Smooth muscle cell (in vitro differentiated cells): ENCODE measurements around the gene EFHC1. TPM values are rescaled to one million over a fixed set of nuclear protein-coding genes. Genes with fewer than 3 reads are reported as not detected.

ENCODE experiments used
- DNase-seq: peaks from one replicate; lab custom pipeline; 2025; ENCODE audit not compliant: unreplicated experiment; lab: John Stamatoyannopoulos, UW
- H2AFZ ChIP-seq: fragments of 200-600 bp; sonication (generic); 2 replicates; pipeline ENCODE4 v1.6.0; 2016; ENCODE audit warnings: antibody characterized with exemption, low read depth, mild to moderate bottlenecking
- H3F3A ChIP-seq: fragments of 200-600 bp; sonication (generic); 2 replicates; pipeline ENCODE4 v1.6.0; 2017; ENCODE audit warnings: antibody characterized with exemption, low read depth
- H3K27ac ChIP-seq: fragments of 200-600 bp; sonication (generic); 2 replicates; pipeline ENCODE4 v1.5.1; 2016; ENCODE audit warnings: low read depth, mild to moderate bottlenecking
- H3K27me3 ChIP-seq: fragments of 200-600 bp; sonication (generic); 2 replicates; pipeline ENCODE4 v1.6.1; 2016; ENCODE audit warnings: low read depth, mild to moderate bottlenecking
- H3K36me3 ChIP-seq: fragments of 200-600 bp; sonication (generic); 2 replicates; pipeline ENCODE4 v1.5.1; 2016; ENCODE audit warnings: low read depth
- H3K4me1 ChIP-seq: fragments of 200-600 bp; sonication (generic); 2 replicates; pipeline ENCODE4 v1.5.1; 2016; ENCODE audit warnings: low read depth
- H3K4me2 ChIP-seq: fragments of 200-600 bp; sonication (generic); 2 replicates; pipeline ENCODE4 v1.6.0; 2016; ENCODE audit warnings: mild to moderate bottlenecking
- H3K4me3 ChIP-seq: fragments of 200-600 bp; sonication (generic); 2 replicates; pipeline ENCODE4 v1.5.1; 2016; ENCODE audit warnings: mild to moderate bottlenecking
- H3K79me2 ChIP-seq: fragments of 200-600 bp; sonication (generic); 2 replicates; pipeline ENCODE4 v1.6.0; 2016; ENCODE audit warnings: low read depth, mild to moderate bottlenecking
- H3K9ac ChIP-seq: fragments of 200-600 bp; sonication (generic); 2 replicates; pipeline ENCODE4 v1.6.0; 2016; ENCODE audit warnings: low read depth
- H3K9me3 ChIP-seq: fragments of 200-600 bp; sonication (generic); replicated peaks from 2 replicates; pipeline ENCODE4 v1.5.1; 2016; ENCODE audit warnings: low read depth
- H4K20me1 ChIP-seq: fragments of 200-600 bp; sonication (generic); 2 replicates; pipeline ENCODE4 v1.6.0; 2016; ENCODE audit warnings: low read depth
- CTCF ChIP-seq: fragments of 200-600 bp; sonication (generic); IDR thresholded peaks from 2 replicates; pipeline ENCODE4 v1.5.1; 2017; ENCODE audit warnings: borderline replicate concordance, mild to moderate bottlenecking, antibody characterized with exemption; ENCODE audit not compliant: insufficient read depth, poor library complexity, severe bottlenecking
- WGBS: methylation state at CpG from one replicate; pipeline ENCODE4 v1.1.7; 2016; ENCODE audit warnings: low lambda C conversion rate; 5-methylcytosine and 5-hydroxymethylcytosine counted together
- polyA plus RNA-seq: library from polyadenylated mRNA; unstranded; fragments of >200 nt; fragmentation: Nextera tagmentation; extraction: Ambion mirVana; gene quantifications from 2 replicates; pipeline ENCODE4 v1.2.1, GENCODE V29; 2016
- total RNA-seq: library from RNA; depleted of rRNA; stranded (reverse); fragments of >200 nt; gene quantifications from 2 replicates; pipeline ENCODE4 v1.2.3, GENCODE V29; 2014

EFHC1 gene
- total and polyA plus RNA-seq, 2 experiments from 2014 or later = 11.0 to 25.9 TPM

DNA sequence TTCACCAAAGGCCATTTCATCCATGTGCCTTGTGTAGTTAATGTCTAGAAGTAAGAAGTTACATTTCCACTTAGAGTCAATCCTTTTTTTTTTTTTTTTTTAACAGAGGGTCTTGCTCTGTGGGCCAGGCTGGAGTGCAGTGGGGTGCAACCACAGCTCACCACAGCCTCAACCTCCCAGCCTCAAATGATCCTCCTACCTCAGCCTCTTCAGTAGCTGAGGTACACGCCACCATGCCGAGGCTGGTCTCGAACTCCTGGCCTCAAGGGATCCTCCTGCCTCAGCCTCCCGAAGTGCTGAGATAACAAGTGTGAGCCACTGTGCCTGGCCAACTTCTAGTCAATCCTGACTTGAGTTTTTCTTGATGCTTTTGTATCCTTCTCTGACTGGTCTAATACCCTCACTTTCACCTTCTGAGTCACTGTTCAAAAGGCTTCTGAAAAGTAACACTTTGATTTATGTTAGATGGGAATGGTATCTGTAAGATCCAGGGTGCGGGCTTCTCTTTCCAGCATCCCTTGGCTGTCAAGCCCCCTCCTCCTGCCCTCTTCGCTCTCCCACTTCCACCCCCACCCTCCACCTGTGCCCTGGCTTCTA lies 134.6 kb downstream of the EFHC1 start:
- Histone ChIP-seq H3K4me2 (no peak overlapping the region), H3K9me3 (no peaks in the 10 kb centered on the region), H3K4me1 (peaks cover 33% of the 10 kb centered on the region), H3K27ac (no peak overlapping the region), H3K9ac (no peak overlapping the region), H3K36me3 (no peaks in the 10 kb centered on the region), H3K4me3 (no peak overlapping the region), H2AFZ (no peak overlapping the region), H4K20me1 (peaks cover 69% of the 10 kb centered on the region), H3F3A (peaks cover 8% of the 10 kb centered on the region), H3K79me2 (peaks cover 70% of the 10 kb centered on the region), H3K27me3 (no peaks in the 10 kb centered on the region)
- TF ChIP-seq CTCF = no peak
- 100% methylated on average over 5 of the region's 6 CpGs for WGBS
- DNase-seq = no peak

DNA sequence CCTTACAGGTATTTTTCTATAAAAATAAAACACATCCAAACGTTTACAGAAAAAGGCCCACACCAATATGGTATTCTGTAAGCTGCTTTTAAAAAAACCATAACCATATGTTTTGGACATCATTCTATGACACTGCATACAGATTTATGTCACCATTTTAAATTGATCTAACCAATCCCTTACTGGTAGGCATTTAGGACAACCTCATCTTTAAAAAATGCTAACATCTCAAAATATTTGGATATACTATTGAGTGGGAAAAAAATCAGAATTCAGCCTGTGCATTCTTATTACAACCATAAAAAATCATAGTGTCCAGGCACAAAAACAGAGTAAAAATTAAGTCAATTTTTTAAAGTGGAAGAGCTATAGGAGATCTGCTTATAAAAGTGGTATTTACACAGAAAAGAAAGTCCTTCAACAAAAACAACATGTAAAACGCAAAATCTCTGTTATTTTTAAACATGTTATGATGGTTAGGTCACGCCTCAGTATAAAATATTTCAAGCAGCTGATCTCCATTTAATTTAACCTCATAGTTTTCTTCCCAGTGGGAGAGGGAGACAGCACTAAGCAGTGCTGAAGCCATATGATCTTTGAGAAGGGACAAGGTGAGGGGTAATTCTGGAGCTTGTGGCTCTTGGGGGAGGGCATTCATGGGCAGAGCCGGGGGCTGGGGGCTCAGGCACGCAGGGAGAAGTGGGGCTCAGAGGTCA lies 135.5 kb downstream of the EFHC1 start:
- TF ChIP-seq CTCF = no peak
- Histone ChIP-seq H3K9ac (no peak overlapping the region), H3K27me3 (no peaks in the 10 kb centered on the region), H3K36me3 (no peaks in the 10 kb centered on the region), H3K4me1 (peaks cover 33% of the 10 kb centered on the region), H3K4me2 (no peak overlapping the region), H3K27ac (no peak overlapping the region), H3K9me3 (no peaks in the 10 kb centered on the region), H2AFZ (no peak overlapping the region), H4K20me1 (peaks cover 68% of the 10 kb centered on the region), H3F3A (peaks cover 8% of the 10 kb centered on the region), H3K79me2 (peaks cover 70% of the 10 kb centered on the region), H3K4me3 (no peak overlapping the region)
- no peak for DNase-seq
- 94% methylated on average over 5 of the region's 5 CpGs for WGBS

- peak overlapping the region; percentile 65 for H3K27ac ChIP-seq
- H3K36me3 ChIP-seq = no peaks in the 10 kb centered on the region
- DNase-seq = no peak
- H4K20me1 ChIP-seq = peaks cover 61% of the 10 kb centered on the region
- H3K4me2 ChIP-seq = peak overlapping the region; percentile 55
- peaks cover 14% of the 10 kb centered on the region for H3K4me1 ChIP-seq
- no peaks in the 10 kb centered on the region for H3K9me3 ChIP-seq
- H3F3A ChIP-seq = peaks cover 8% of the 10 kb centered on the region
- 56% methylated on average over 11 of the region's 11 CpGs for WGBS
- no peak overlapping the region for H3K4me3 ChIP-seq
- H3K27me3 ChIP-seq = no peaks in the 10 kb centered on the region
- no peak for TF ChIP-seq CTCF
- H3K9ac ChIP-seq = no peak overlapping the region
- peaks cover 74% of the 10 kb centered on the region for H3K79me2 ChIP-seq
- no peak overlapping the region for H2AFZ ChIP-seq
Measured at GRCh38 chr6:52557389-52558265, 137.5 kb downstream of the EFHC1 start.
